GM12878 (cell line): ENCODE measurements around the gene SSBP3. TPM values are rescaled to one million over a fixed set of nuclear protein-coding genes. Genes with fewer than 3 reads are reported as not detected.

Experiments
- ATAC-seq: fragments of 200-7000 bp; cut with Tn5 transposase; 3 replicates; pipeline ENCODE4 v1.9.1; 2020; ENCODE audit warnings: mild to moderate bottlenecking, moderate library complexity
- BruUV-seq: library from RNA; stranded (reverse); fragments of 400-500 nt; replicated peaks from 2 replicates; lab custom pipeline; 2021; lab: Mats Ljungman, UMichigan
- CTCF ChIA-PET: fragments of 300-600 bp; sonication (Branson Sonifier 250); formaldehyde crosslinking; extraction: SDS; loops from one replicate; lab custom pipeline; 2021; ENCODE audit warnings: inconsistent platforms; lab: Yijun Ruan, JAX
- POLR2A ChIA-PET: fragments of 350-600 bp; formaldehyde crosslinking; extraction: SDS; loops from one replicate; lab custom pipeline; 2021; ENCODE audit warnings: inconsistent platforms; lab: Charles Lee
- RAD21 ChIA-PET: fragments of 300-600 bp; sonication (Branson Sonifier 250); formaldehyde crosslinking; loops from one replicate; lab custom pipeline; 2023; ENCODE audit warnings: antibody characterized with exemption; ENCODE audit not compliant: unreplicated experiment; lab: Charles Lee
- SMC1A ChIA-PET: fragments of 300-600 bp; sonication (Branson Sonifier 250); formaldehyde crosslinking; loops from one replicate; lab custom pipeline; 2023; ENCODE audit not compliant: unreplicated experiment, uncharacterized antibody; lab: Charles Lee
- DNase-seq: peaks from one replicate; pipeline ENCODE4 v3.0.0-alpha.2; 2011; ENCODE audit warnings: low read depth, low spot score
- FAIRE-seq: peaks from 3 replicates; lab custom pipeline; 2011; peaks lifted over from hg19 to GRCh38; lab: Jason Lieb, UNC
- H2AFZ ChIP-seq: 2 replicates; pipeline ENCODE4 v1.6.0; 2011; ENCODE audit warnings: low read depth, low read length, control low read depth; ENCODE audit not compliant: control insufficient read depth
- H3K27ac ChIP-seq: 2 replicates; pipeline ENCODE4 v1.5.1; 2011; ENCODE audit warnings: control low read depth; ENCODE audit not compliant: control insufficient read depth, insufficient read depth
- H3K27me3 ChIP-seq, 2 experiments: replicated peaks in 1 of 2; 2 replicates each; pipeline versions ENCODE4 v1.6.0 to v1.6.1; 2011; ENCODE audit warnings: low read length in 1 of 2; ENCODE audit not compliant: control insufficient read depth in 2 of 2, insufficient read depth in 2 of 2
- H3K36me3 ChIP-seq, 2 experiments: 2 replicates each; pipeline ENCODE4 v1.5.1; 2011; ENCODE audit warnings: low read length in 1 of 2; ENCODE audit not compliant: control insufficient read depth in 2 of 2, insufficient read depth in 2 of 2
- H3K4me1 ChIP-seq: 2 replicates; pipeline ENCODE4 v1.6.1; 2011; ENCODE audit warnings: mild to moderate bottlenecking, low read length, moderate library complexity, mixed read lengths; ENCODE audit not compliant: control insufficient read depth, insufficient read depth
- H3K4me2 ChIP-seq: 2 replicates; pipeline ENCODE4 v1.6.0; 2011; ENCODE audit warnings: control low read depth; ENCODE audit not compliant: control insufficient read depth, insufficient read depth
- H3K4me3 ChIP-seq: fragments of 200-600 bp; sonication (generic); 2 replicates; pipeline ENCODE4 v1.5.1; 2016
- H3K79me2 ChIP-seq: 2 replicates; pipeline ENCODE4 v1.6.0; 2011; ENCODE audit warnings: low read length; ENCODE audit not compliant: control insufficient read depth, insufficient read depth
- H3K9ac ChIP-seq: 2 replicates; pipeline ENCODE4 v1.8.0; 2011; ENCODE audit warnings: low read length, control low read depth, mixed read lengths; ENCODE audit not compliant: control insufficient read depth, insufficient read depth
- H3K9me3 ChIP-seq: replicated peaks from 3 replicates; pipeline ENCODE4 v1.5.1; 2011; ENCODE audit warnings: mild to moderate bottlenecking, low read length; ENCODE audit not compliant: control insufficient read depth, insufficient read depth
- H4K20me1 ChIP-seq: 2 replicates; pipeline ENCODE4 v1.6.0; 2011; ENCODE audit not compliant: control insufficient read depth, insufficient read depth
- BACH1 ChIP-seq: fragments of 450-650 bp; IDR thresholded peaks from 2 replicates; pipeline ENCODE4 v1.6.1; 2017; ENCODE audit warnings: mild to moderate bottlenecking, borderline replicate concordance
- BCLAF1 ChIP-seq: fragments of 450-650 bp; IDR thresholded peaks from 2 replicates; pipeline ENCODE4 v1.6.1; 2017; ENCODE audit warnings: antibody characterized with exemption, mild to moderate bottlenecking, moderate library complexity
- CREM ChIP-seq: IDR thresholded peaks from 2 replicates; pipeline ENCODE4 v1.6.1; 2014; ENCODE audit warnings: antibody characterized with exemption, low read depth
- MEF2A ChIP-seq: IDR thresholded peaks from 2 replicates; pipeline ENCODE4 v1.6.1; 2011; ENCODE audit warnings: low read depth, mild to moderate bottlenecking, low read length, moderate library complexity; ENCODE audit not compliant: insufficient read depth
- MEF2B ChIP-seq: fragments of 450-650 bp; IDR thresholded peaks from 2 replicates; pipeline ENCODE4 v1.6.1; 2018; ENCODE audit warnings: mild to moderate bottlenecking, moderate library complexity; ENCODE audit not compliant: partially characterized antibody, poor library complexity, severe bottlenecking
- NR2C1 ChIP-seq: fragments of 450-650 bp; IDR thresholded peaks from 2 replicates; pipeline ENCODE4 v1.6.1; 2017; ENCODE audit warnings: antibody characterized with exemption, mild to moderate bottlenecking, moderate library complexity
- NR2F1 ChIP-seq: fragments of 450-650 bp; conservative IDR thresholded peaks from 2 replicates; pipeline ENCODE4 v1.6.1; 2017; ENCODE audit warnings: mild to moderate bottlenecking
- POLR2A ChIP-seq: IDR thresholded peaks from 2 replicates; pipeline ENCODE4 v1.6.1; 2011; ENCODE audit warnings: low read depth, mild to moderate bottlenecking, low read length
- PRDM15 ChIP-seq: fragments of 450-650 bp; formaldehyde crosslinking; IDR thresholded peaks from 2 replicates; pipeline ENCODE4 v1.4.0; 2020; ENCODE audit warnings: mild to moderate bottlenecking, moderate library complexity
- RCOR1 ChIP-seq: conservative IDR thresholded peaks from 2 replicates; pipeline ENCODE4 v1.6.1; 2012; ENCODE audit warnings: low read depth, low read length, improper control_type of control experiment
- SUZ12 ChIP-seq: fragments of 200-600 bp; sonication (generic); IDR thresholded peaks from one replicate; pipeline ENCODE4 v1.6.1; 2018; ENCODE audit warnings: antibody characterized with exemption, mild to moderate bottlenecking; ENCODE audit not compliant: unreplicated experiment
- ZNF207 ChIP-seq: fragments of 450-650 bp; IDR thresholded peaks from 2 replicates; pipeline ENCODE4 v1.6.1; 2014; ENCODE audit warnings: antibody characterized with exemption, mild to moderate bottlenecking, borderline replicate concordance
- ZNF24 ChIP-seq: fragments of 450-650 bp; IDR thresholded peaks from 2 replicates; pipeline ENCODE4 v1.6.1; 2017; ENCODE audit warnings: antibody characterized with exemption, mild to moderate bottlenecking
- WGBS: methylation state at CpG from one replicate; pipeline ENCODE4 v1.1.6; 2016; ENCODE audit warnings: low lambda C conversion rate; ENCODE audit not compliant: insufficient replicate concordance, insufficient coverage; ENCODE audit errors: missing lambda C conversion rate; 5-methylcytosine and 5-hydroxymethylcytosine counted together
- in situ Hi-C: fragments of 300-500 bp; cut with MboI; formaldehyde crosslinking; loops from 9 replicates; pipeline ENCODE4 v1.14.3; 2018; ENCODE audit warnings: mixed read lengths
- intact Hi-C: fragments of 100-400 bp; cut with micrococcal nuclease; formaldehyde crosslinking; loops from one replicate; pipeline ENCODE4 v1.14.2; 2022; ENCODE audit not compliant: unreplicated experiment
- polyA plus RNA-seq, 11 experiments: library from polyadenylated mRNA; depleted of rRNA in 4 of 11; unstranded in 6 of 11; stranded (reverse) in 5 of 11; fragments of >200 nt; fragmentation: Nextera tagmentation in 4 of 11; fragmentation: Illumina TruSeq in 1 of 11; extraction: Ambion mirVana in 4 of 11; extraction: Trizol in 1 of 11; gene quantifications; 1 replicate in 1 of 11; 2 replicates in 10 of 11; pipeline versions ENCODE4 v1.2.1 to v1.2.3, GENCODE V29; 2011 to 2016; ENCODE audit warnings: inconsistent platforms in 2 of 11, missing spikeins in 2 of 11, low read depth in 1 of 11
- total RNA-seq, 4 experiments: library from RNA; depleted of rRNA in 3 of 4; stranded (reverse); fragments of >200 nt in 3 of 4; fragmentation: Illumina TruSeq in 1 of 4; extraction: Trizol in 1 of 4; gene quantifications; 2 replicates each; pipeline versions ENCODE4 v1.2.1 to v1.2.3, GENCODE V29; 2013 to 2021

The SSBP3 gene
- total and polyA plus RNA-seq, 10 of the 15 experiments (the other 5 are each of a cell fraction or from before 2014, with no cell fraction given): 4.1 to 51.7 (median 17.1) TPM

- Histone ChIP-seq H3K27ac (no peak overlapping the region), H3K36me3 (peaks cover 0 to 2% of the 10 kb centered on the region in 2 experiments; a peak in 1 of 4 replicates)
- no peak for DNase-seq
- WGBS: 88% methylated on average over 2 of the region's 2 CpGs
- no TSS peak for BruUV-seq
- TF ChIP-seq RCOR1 (no peak), ZNF24 (no peak), BCLAF1 (no peak), SUZ12 (no peak), PRDM15 (CRISPR knock-in tag) (no peak), NR2F1 (no peak), ZNF207 (no peak), BACH1 (no peak), CREM (no peak), MEF2A (no peak), MEF2B (no peak), POLR2A (no peak), NR2C1 (no peak)
- TF ChIP-seq, all 136 proteins: peak for 0
- H3K79me2 ChIP-seq: no peaks in the 10 kb centered on the region
- no peak overlapping the region for H3K4me2 ChIP-seq
- no peaks in the 10 kb centered on the region for H4K20me1 ChIP-seq
- no peak overlapping the region for H2AFZ ChIP-seq
- intact Hi-C loops (no loop called here), in situ Hi-C loops (no loop called here)
- ChIA-PET RAD21 (no interaction called here), POLR2A (no interaction called here), SMC1A (interaction anchor here (1.3 kb wide), 1 partner anchor 14 kb away, joined by 4 read pairs; no protein-coding TSS in a partner anchor), CTCF (no interaction called here)
- no peaks in the 10 kb centered on the region for H3K9me3 ChIP-seq
- ATAC-seq (no peak), FAIRE-seq (no peak)
- H3K4me3 ChIP-seq: no peak overlapping the region
- no peaks in the 10 kb centered on the region for H3K27me3 ChIP-seq
- no peak overlapping the region for H3K9ac ChIP-seq
- no peaks in the 10 kb centered on the region for H3K4me1 ChIP-seq
Observed at GRCh38 chr1:54342288-54342687, 63.9 kb downstream of the SSBP3 start.
